GM18517 (cell line): ENCODE measurements around the gene EML6.
A peak's percentile ranks its signal among the peaks of the same experiment; 100 is the strongest.
"Not testable (repeated sequence)": the region's sequence is repeated elsewhere in the genome, so short reads cannot be mapped to it uniquely, and the experiment has no call there.

Experiments used
- ATAC-seq: cut with Tn5 transposase; IDR thresholded peaks from one replicate; pipeline ENCODE4 v1.9.1; 2021; ENCODE audit warnings: mild to moderate bottlenecking, moderate library complexity; ENCODE audit not compliant: unreplicated experiment

The EML6 gene

DNA sequence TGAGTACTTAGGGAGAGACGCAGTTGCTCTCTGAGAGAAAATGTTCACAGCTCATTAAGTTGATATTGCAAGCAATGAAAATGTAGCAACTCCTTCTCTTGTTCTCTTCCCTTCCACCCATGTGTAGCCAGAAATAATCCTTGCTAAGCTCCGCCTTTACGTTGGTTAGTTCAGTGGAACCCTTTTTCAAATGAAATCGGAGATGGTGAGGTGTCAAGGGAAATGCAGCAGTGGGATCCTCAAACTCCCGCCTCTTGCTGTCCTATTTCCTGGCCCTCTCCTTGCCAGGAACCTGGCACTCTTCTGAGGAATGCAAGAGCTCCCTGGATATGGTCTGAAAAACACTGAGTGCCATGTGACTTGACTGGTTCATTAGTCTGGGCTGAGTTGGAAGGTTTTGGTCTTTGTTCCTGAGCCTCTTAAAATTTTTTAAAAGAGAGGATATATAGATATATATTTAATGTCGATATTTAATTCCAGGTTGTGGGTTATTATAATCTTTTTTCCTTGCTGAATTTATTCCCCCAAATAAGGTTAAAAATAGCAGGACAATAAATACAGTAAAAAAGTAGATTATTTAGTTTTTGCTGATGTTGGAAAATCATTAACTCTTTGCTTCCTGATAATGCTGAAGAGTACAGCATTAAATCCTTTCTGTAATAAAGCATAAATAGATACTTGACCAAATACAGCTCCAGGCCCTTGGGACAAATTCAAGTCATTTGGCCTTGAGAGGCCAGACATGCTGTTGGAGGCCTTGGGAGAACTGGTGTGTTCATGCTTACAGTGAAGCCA lies 116.2 kb downstream of the EML6 start:
- no peak for ATAC-seq

DNA sequence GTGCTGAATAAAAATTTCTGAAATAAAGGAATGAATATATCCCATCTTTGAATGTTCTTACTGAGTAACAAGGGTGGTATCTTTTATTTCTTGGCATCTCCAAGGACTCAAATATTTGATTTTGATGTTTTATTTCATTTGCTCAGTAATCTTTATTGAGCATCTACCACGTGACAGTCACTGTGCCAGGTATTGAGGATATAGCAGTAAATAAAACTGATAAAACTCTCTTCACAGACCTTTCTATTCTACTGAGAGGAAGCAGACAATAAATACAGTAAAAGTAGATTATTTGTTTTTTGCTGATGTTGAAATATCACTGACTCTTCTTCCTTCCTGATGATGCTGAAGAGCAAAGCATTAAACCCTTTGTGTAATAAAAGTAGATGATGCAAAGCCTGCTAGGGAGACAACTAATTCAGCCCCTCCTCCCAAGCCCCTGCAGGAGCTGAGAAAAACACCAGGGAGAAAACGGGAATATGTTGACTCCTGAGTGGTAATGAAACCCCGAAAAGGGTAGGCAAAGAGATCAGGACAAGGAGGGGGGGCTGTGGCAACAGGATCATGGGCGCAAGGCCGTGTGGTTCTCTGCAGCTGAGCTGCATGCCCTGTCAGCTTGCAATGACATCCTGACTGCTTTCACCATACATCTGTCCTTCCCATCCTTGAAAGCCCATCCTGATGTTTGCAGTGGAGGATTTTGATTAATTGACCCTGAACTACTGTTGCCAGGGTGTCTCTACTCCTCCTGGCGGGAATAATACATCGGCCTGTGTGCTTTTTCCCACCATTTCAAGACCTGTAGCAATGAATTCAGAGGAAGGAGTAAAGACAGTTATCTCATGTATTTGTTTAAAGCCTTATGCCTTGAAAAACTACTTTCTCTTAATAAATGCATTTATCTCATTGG lies 117.4 kb downstream of the EML6 start:
- ATAC-seq = no peak

DNA sequence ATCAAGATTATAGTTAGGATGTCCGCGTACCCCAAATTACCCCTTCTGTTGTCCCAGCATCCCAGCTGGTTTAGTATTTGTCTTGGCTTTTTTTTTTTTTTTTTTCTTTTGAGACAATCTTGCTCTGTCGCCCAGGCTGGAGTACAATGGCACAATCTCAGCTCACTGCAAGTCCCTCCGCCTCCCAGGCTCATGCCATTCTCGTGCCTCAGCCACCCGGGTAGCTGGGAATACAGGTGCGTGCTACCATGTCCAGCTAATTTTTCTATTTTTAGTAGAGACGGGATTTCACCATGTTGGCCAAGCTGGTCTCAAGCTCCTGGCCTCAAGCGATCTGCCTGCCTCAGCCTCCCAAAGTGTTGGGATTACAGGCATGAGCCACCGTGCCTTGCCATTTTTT lies 118.0 kb downstream of the EML6 start:
- not testable (repeated sequence) for ATAC-seq

DNA sequence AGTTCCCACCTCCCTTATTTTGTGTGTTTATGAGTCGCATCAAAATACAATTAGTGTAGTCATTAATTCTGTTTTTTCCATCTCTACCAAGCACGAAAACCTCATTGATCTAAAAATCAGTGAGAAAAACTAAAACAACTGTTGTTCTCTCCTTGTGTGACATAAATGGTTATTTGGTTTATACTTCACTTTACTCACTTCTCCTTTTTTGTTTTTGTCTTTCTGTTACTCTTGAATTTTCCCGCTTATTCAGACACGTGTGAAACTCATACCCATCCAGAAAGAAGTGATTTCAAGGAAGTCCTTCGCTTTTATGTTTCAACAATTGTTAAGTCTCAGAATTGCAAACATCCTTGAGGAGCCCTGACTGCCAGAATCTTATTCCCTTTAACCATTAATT lies 121.6 kb downstream of the EML6 start:
- peak; percentile 3 for ATAC-seq

DNA sequence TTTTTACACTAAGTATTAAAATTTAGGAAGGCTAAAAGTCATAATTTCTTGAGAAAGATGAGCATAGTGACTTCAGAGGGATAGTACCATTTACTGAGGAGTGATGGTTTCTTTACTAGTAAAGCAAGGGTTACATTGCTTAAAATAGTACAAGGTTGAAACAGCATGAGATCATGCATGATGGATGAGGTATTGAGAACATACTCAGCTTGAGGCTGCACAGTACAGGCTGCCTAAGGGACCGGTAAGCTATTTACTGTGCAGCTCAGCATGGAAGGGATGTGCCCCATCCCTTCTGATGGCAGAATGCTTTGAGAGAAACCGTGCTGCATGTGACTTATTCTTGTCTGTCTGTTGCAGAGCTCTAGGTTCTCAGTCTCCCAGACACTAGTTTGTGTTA lies 122.1 kb downstream of the EML6 start:
- ATAC-seq = peak; percentile 53

DNA sequence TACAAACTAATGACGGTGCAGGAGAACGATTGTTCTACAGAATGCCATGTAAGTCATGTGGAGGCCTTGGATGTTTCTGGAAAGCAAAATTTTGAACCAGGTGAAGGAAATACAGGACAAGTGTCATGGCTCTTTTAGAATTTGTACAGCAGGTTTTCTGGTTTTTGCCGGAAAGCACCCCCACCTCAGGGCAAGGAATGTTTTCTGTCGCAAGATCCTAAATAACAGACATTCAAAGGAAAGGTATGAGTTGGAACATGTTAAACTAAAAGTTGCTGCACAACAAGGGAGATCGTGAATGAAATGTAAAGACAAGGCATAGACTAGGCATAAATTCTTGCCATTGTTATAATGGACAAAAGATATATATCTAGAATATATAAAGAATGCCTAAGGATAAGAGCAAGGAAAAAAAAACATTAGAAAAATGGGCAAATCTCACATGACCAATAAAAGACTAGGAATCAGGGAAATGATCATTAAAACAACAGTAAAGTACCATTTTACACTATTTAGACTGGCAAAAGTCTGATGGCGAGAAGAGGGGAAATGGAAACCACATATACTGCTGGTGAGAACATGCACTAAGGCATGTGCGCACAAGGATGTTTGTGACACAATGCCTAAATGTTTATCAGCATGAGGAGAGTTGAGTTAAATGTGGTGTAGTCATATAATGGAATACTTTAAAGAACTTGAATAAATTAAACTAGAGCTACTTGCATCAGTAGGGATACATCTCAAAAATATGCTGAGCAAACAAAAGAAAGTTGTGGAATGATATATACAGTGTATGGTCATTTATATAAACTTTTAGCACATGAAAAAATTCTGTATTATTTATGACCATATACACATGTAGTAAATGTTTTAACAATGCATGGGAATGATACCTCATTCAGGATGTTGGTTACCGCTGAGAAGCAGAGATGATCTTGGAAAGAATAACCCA lies 127.0 kb downstream of the EML6 start:
- no peak for ATAC-seq

DNA sequence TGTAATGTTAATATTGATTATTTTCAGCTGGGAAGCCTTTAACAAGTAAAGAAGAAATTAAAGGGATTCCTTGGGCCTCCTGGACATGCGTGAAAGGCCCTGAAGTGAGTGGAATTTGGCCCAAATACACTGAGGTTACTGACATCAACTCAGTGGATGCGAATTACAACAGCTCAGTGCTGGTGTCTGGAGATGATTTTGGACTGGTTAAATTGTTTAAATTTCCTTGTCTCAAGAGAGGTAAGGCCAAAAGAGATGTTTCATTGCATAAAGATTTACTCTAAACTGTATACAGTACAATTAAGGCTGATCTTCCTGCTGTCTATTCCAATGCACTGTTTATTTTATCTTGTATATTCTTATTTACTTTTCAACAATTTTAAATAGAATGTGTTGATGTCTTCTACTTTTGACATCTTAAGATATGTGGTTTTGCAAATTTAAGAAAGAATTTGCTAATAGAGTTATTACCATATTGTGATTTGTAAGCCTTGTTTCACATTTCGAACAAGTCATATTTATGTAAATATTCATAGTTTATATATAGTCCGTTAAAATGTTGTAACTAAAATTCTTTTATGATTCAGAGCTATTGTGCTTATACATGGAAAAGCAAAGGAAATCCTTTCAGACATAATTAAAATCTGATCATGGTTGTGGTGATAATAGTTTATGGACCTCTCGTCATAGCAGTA lies 130.3 kb downstream of the EML6 start:
- no peak for ATAC-seq

DNA sequence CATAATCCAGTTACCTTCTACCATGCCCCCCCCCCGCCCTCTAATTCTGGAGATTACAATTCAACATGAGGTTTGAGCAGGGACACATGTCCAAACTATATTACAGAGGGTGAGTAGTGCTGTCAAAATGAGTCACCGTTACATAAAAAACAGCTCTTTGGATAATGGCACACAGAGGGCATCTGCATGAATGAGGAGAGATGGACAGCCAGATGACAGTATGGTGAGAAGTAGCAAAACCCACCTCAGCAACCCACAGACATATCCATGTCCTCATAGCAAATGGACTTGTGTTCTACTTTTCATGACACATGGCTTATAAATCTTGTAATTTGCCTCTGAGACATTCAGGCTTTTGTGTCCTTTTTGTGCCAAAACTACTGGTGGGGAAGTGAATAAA lies 132.0 kb downstream of the EML6 start:
- no peak for ATAC-seq

DNA sequence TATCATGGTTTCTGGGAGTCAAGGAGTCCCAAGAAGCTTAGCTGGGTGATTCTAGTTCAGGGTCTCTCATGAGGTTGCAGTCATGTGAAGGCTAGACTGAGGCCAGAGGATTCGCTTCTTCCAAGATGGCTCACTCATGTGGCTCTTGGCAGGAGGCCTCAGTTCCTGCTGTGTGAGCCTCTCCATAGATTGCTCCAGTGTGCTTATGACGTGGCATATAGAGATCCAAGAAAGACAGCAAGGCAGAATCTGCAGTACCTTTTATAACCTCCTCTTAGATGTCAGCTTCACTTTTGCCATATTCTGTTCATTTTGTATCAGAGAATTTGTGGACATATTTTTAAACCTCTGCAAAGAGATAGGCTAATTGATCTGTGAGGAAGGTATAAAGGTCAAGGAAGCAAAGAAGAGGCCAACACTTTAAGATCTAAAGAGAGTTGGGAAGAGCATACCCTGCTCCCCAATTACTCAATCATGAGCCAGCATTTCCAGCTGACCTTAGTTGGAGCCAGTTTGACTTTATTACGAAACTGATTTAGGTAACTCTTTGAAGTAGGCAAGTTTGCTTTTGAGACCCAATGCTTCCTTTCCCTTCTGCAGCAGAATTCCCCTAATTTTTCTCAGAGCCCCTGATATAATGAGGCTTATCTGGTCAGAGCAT lies 134.7 kb downstream of the EML6 start:
- no peak for ATAC-seq

DNA sequence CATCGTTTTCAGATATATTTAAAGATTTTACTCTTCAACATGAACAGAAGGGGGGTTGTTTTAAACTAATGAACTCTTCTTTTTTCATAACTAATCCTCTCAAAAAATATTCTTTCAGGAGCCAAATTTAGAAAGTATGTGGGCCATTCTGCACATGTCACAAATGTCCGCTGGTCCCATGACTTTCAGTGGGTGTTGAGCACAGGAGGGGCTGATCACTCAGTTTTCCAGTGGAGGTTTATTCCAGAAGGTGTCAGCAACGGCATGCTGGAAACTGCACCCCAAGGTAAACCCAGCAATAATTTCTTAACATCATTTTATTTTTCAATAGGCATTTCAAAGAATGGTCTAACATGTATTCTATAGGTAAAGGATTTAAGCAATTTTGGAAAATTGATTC lies 136.0 kb downstream of the EML6 start:
- ATAC-seq = no peak

DNA sequence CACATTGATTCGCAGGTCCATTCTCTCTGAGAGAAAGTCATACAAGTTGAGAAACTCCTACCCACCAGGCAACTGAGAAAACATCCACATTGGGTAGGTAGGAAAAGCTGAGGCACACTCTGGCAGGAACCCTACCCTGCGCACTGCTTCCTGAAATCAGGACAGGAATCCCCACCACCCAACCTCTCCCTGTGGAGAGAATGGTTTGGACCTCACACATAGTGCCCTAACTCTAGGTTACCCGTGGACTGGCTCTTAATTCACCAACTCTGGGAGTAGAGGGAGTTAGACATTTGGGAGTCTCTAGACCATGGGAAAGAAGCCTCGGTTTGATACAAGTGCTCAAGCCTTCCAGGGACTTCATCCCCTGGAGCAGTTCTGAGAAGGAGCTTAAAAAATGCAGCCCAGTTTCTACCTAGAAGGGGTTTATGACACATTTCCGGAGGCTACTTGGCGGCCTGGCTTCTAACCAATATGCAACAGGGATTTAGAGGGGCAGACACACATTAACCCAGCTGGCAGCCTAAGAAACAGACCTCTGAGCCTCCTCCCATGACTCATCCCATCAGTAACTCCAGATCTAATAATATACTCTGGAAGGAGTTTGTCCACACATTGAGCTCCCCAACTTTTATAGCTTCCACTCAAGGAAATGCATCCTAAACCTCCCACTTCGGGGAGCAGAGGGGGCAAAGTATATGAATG lies 136.7 kb downstream of the EML6 start:
- ATAC-seq = no peak

DNA sequence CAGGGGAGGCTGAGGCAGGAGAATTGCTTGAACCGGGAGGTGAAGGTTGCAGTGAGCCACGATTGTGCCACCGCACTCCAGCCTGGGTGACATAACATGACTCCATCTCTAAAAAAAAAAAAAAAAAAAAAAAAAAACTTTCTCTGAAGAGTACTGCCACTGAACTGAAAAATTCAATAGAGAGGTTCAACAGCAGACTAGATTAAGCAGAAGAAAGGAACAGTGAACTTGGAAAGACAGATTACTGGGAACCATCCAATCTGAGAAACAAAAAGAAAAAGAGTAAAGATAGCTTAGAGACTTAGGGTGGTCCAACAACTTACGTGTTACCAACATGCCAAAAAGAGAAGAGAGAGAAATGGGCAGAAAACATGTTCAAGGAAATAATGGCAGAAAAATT lies 138.8 kb downstream of the EML6 start:
- no peak for ATAC-seq

DNA sequence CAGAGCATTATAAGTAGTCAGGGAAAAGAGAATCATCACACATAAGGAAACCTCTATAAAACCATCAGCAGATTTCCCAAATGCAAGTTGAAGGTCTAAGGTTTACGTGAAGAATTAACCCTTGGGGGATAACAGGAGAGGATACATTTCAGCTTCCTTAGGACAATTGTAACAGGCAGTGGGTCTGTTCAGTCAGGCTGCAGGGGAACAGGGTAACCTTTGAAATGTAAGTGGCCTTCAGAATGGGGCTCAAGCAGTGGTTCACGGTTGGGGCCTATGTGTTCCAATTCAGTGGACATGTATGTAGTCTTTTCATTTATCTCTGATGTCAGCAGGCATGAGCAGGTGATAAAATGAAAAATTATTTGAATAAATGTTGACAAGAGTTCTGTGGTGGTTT lies 139.3 kb downstream of the EML6 start:
- no peak for ATAC-seq

DNA sequence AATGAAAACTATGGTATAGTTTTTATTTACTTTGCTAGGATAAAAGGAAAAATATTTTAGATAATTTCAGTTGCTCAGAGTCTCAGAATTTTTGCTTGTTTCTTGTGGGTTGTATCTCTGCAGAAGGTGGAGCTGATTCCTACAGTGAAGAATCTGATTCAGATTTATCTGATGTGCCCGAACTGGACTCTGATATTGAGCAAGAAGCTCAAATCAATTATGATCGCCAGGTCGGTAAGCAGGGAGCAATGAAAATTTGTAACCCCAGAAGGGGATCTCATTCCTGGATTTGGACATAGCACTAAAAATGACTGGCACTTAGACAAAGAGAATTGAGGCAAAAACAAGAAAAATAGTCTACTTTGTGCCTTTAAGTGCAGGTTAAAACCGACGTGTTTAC lies 140.2 kb downstream of the EML6 start:
- ATAC-seq = no peak

DNA sequence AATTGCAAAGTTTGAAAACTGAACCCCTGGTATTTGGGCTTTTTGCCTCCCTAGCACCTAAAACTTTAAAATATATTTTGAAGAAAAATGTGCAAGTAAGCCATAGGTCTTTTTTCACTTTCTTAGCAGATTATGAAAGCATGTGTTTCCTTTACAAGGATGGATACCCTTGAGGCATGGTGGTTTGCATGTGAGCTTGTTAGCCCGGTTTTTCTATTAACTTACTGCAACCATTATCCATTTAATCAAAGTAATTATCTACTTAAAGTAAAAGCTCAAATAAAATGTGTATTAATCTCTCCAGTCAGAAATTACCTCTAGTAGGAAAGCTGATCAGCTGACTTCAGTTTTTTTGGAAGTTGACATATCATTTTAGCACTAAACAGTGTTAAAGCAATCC lies 140.6 kb downstream of the EML6 start:
- ATAC-seq = no peak

DNA sequence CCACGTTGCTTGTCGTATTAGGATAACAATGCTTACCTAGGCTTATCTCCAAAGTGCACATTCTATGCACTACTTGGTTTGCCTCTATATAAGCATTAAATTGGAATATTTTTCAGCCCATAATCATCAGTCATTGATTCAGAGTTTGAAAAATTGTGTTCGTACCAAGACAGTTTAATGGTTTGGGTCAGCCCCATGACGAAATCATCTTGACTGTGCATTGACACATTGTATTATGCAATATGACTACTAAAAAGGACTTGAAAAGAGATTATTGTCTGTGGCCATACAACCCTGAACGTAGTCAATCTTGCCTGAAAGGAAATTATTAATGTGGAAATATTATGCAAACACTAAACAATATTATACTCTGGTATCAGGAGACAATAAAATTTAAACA lies 141.3 kb downstream of the EML6 start:
- ATAC-seq = no peak

DNA sequence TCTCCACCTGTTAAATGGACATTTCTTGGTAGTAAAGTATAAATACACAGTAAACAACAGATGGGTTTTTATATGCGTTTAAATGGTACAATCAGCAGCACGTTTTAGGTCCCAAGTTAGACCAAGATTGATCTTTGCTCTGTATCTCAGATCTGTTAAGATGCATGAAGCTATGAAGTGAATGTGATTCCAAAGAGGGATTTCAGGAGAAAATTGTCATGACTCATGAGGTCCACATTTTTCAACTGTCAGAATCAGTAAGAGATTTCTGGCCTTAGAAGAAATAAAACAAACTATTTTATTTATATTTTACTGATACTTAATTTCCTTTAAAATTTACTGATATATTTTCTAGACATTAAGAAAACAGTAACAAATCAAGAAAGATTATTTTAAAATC lies 142.7 kb downstream of the EML6 start:
- no peak for ATAC-seq

DNA sequence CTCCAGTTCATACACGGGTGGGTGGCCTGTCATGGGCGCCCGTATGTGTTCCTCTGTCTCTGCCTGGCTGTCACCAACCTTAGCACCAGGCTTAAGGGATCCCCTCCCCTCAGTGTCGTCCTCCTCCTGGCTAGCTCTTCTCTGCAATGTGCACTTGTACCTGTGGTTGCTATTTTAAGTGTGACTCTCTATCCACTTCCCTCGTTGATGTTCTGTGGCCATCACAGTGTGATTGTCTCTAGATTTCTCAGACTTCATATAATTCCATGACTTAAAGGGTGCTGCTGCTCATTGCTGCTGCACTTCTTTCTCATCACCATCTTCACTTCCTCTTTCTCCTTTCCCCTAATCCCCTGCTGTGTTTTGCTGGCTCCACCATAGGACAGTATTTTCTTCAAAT lies 143.4 kb downstream of the EML6 start:
- peak; percentile 92 for ATAC-seq

DNA sequence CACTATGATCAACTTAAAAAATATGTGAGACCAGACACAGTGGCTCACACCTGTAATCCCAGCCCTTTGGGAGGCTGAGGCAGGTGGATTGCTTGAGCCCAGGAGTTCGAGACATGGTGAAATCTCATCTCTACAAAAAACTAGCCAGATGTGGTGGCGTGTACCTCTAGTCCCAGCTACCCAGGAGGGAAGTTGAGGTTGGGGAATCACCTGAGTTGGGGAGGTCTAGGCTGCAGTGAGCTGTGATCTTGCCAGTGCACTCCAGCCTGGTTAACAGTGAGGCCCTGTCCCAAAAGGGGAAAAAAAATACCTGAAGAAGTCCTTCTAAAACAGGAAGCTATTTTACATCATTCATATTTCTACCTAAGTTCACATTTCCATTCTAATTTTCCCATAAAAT lies 144.0 kb downstream of the EML6 start:
- ATAC-seq = peak; percentile 24
